Stimulated activated CD4-positive, alpha-beta T cell treated with anti-CD3 and anti-CD28 coated beads, Interleukin-12 subunit alpha, Interleukin-12 subunit beta, amount 100 ng/mL, for 24 hours (primary cell): ENCODE results near the gene TMEM38A.

Experiments used
- DNase-seq, 2 experiments: peaks; one replicate each; pipeline ENCODE4 v3.0.0-alpha.2; 2020; ENCODE audit warnings: low read depth in 2 of 2

The TMEM38A gene, protein sequence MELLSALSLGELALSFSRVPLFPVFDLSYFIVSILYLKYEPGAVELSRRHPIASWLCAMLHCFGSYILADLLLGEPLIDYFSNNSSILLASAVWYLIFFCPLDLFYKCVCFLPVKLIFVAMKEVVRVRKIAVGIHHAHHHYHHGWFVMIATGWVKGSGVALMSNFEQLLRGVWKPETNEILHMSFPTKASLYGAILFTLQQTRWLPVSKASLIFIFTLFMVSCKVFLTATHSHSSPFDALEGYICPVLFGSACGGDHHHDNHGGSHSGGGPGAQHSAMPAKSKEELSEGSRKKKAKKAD

GRCh38 chr19:16660763-16661479 lies at the start of gene TMEM38A:
TMEM38A (plus strand) TSS chr19:16661139; CDS start chr19:16661218, 79 bp downstream.
- peak in 1 of 2 experiments; percentile 17 for DNase-seq

DNA sequence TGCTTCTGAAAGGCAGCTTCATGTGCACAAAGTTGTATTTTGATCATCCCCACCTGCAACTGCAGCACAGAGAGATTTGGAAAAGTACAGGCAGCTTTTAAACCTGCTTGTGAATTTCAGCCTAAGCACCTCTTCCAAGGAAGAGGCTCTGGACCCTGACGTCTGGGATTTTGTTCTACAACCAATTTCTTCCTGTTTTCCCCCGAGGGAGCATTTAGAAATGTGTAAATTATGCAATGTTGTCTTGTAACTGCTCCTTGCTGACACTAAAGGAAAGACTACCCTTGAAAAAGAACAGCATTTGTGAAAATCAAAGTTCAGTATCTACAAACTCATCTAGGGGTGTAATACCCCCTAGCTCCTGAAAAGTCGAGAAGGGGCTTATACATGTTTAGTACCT lies 48.3 kb upstream of the TMEM38A start:
- DNase-seq = no peak

GRCh38 chr19:16613841-16614240 lies 47.1 kb upstream of the TMEM38A start:
- no peak for DNase-seq

- DNase-seq = no peak
These were observed 46.0 kb upstream of the TMEM38A start for GRCh38 chr19:16614941-16615340.

- no peak for DNase-seq
These were observed 45.1 kb upstream of the TMEM38A start for GRCh38 chr19:16615808-16616207.

- no peak for DNase-seq
These were observed 42.7 kb upstream of the TMEM38A start for GRCh38 chr19:16618248-16618647.

- no peak for DNase-seq
These were observed 41.5 kb upstream of the TMEM38A start for GRCh38 chr19:16619457-16619856.

- no peak for DNase-seq
These were observed 40.9 kb upstream of the TMEM38A start for GRCh38 chr19:16620018-16620417.

DNA sequence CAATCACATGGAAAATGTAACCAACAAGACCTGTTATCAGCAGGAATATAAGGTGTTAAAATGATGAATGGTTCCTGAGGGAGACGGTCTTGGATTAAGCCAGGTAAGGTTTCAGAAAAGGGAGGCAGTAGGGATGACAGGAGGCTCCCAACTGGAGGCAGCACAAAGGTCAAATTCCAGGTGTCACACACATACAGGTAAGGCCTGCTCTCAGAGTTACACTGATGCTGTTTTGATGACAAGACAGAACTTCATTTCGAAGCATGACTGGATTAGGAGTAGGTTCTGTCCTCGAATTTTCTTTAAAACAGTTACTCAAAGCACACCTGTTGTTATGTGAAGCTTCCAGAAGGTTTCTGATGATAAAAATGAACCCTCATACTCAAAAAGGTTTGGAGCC lies 40.4 kb upstream of the TMEM38A start:
- no peak for DNase-seq

DNA sequence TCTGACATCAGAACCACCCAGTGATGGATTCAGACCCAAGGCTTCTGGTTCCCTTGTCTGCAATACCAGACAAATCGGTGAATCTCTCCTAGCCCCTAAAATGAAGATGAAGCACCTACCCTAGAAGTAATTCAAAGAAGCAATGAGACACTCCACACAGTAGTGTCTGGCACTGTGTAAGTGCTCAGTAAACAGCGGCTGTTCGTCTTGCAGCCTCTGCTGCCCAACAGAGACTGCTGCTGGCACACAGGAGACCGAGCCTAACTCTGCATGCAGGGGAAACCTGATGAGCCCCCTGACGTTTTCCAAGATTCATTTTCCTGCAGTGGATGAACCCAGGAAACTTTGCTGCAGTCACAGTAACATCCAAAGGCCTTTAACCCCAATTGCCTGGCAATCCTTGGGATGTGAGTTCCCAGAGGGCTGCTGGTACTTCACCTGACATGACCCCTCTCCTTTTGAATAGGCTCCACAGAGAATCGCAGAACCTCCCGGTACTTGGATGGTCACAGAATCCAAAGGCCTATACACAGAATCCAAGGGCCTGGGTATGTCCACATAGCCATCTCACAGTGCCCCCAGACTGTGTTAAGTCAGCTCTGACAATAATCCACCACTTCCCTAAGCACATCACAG lies 39.7 kb upstream of the TMEM38A start:
- DNase-seq = no peak

GRCh38 chr19:16623066-16623465 lies 37.9 kb upstream of the TMEM38A start:
- DNase-seq = no peak

GRCh38 chr19:16623576-16623975 lies 37.4 kb upstream of the TMEM38A start:
- DNase-seq = no peak

- no peak for DNase-seq
These were observed 36.7 kb upstream of the TMEM38A start for GRCh38 chr19:16624236-16624635.

GRCh38 chr19:16625163-16625958 lies 35.6 kb upstream of the TMEM38A start:
- DNase-seq = no peak

DNA sequence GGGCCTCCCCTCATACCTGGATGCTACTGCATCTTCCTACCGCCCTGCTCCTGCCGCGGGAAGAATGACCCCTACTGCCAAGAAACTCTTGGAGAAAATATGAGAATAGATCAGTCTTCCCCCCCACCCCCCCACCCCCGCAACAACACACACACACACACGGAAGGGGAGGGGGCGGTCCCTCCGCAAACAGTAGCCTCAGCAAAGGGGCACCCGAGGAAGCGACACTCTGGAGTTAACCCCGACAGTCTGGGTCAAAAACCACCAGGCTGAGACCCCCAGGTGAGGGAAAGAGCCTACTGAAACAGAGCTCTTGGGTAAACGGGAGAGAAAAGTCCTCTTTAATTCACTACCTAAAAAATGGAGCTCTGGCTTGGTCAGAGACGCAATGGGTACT lies 34.1 kb upstream of the TMEM38A start:
- no peak for DNase-seq

DNA sequence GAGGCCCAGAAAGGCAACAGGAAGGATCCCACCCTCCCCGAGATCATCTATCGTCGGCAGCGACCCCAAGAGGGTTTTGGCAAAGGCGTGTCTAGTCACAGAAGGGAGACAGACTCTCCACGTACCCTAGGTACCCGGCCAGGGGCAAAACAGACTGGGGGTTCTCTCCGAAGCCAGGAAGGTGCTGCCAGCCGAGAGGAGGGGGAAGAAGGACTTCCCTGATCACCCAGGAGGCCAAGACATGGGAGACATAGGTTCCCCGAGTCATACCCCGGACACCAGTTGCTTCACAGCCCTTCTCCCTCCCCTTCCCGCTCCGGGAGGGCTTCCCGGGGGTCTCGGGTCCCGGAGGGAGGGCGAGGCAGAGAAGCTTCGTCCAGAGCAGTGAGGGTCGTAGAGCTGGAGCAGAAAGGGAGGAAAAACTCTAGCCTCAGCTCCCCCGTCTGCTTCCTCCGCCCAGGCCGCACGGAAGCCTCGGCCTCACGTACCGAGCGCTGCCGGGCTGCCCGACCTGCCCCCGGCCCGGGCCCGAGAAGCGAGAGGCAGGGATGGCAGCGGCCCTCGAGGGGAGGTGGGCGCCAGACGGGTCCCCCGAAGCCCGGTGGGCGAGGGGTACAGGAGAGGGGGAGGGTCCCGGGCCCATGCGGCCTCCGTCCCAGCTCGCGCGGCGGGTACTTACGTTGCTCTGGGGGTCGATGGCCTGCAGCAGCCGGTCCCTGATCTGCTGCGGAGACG lies 33.6 kb upstream of the TMEM38A start:
- no peak for DNase-seq

DNA sequence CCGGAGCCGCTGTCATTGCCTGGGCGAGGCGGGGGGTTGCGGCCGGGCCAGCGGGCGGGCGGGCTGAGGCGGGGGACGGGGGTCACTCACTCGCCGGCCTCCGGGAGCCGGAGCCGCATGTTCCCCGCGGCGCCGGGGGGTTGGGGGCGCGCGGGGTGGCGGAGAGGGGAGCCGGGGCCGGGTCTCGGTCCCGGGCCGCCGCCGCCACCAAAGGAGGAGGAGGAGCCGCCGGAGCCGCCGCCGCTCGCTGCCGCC lies 33.1 kb upstream of the TMEM38A start:
- no peak for DNase-seq

DNA sequence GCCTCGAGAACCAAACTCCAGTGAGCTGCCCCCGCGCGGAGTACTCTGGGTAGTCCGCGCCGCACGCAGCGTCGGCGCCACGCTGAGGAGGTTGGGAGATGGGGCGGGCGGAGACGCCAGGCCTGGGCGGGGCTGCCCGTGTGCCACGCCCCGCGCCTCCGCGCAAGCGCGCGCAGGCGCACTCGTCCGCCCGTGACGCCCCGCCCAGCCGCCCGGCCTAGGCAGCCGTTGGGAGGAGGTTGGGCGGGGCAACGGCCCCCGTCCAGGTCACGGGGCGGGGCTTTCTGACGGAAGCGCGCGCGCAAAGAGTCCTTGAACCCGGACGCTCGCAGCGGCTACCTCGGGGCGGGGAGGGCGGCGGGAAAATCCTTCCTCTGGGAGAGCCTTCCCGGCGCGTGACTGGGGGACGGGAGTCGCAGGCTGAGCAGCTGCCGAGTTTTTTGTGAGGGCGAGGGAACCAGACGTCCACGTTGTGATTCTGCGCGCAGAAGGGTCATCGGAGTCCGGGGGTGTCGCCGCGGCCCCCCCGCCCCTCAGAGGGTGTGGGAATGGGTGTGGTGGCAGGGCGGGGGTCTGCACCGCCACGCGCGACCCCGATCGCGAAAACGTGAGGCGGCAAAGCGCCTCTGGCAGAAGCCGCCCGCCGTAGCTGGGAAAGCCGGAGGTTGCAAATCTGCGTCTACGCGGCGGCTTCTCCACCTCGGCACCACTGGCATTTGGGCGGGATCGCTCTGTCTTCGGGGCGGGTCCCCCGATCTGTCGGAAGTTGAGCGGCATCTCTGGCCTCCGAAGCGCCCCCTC lies 32.6 kb upstream of the TMEM38A start, which contains the start of gene MED26:
TSS of gene MED26 (minus strand) at position 22 of the 801 bp plus-strand sequence. CDS start 261 bp downstream, outside the sequence.
- DNase-seq = peak; percentile 91 to 93

- no peak for DNase-seq
These were observed 31.8 kb upstream of the TMEM38A start for GRCh38 chr19:16628984-16629691.

- no peak for DNase-seq
These were observed 29.5 kb upstream of the TMEM38A start for GRCh38 chr19:16631465-16631864.
